SJCRH30 (cell line): ENCODE data around the gene RAB32. TPM values are rescaled to one million over a fixed set of nuclear protein-coding genes. Genes with fewer than 3 reads are reported as not detected.

ENCODE experiments used
- DNase-seq, 2 experiments: peaks; one replicate each; pipeline ENCODE4 v3.0.0-alpha.2; 2015 to 2020
- H3K27ac ChIP-seq: fragments of 250-450 bp; sonication (Bioruptor Pico); 2 replicates; pipeline ENCODE4 v1.5.1; 2020; ENCODE audit warnings: mild to moderate bottlenecking, moderate library complexity
- H3K27me3 ChIP-seq: fragments of 250-450 bp; sonication (Bioruptor Pico); 2 replicates; pipeline ENCODE4 v1.5.1; 2020; ENCODE audit warnings: mild to moderate bottlenecking, moderate library complexity
- H3K36me3 ChIP-seq: fragments of 250-450 bp; sonication (Bioruptor Pico); 2 replicates; pipeline ENCODE4 v1.5.1; 2020; ENCODE audit warnings: mild to moderate bottlenecking, moderate library complexity
- H3K4me1 ChIP-seq: fragments of 250-450 bp; sonication (Bioruptor Pico); 2 replicates; pipeline ENCODE4 v1.5.1; 2020; ENCODE audit warnings: mild to moderate bottlenecking, moderate library complexity
- H3K4me3 ChIP-seq: fragments of 250-450 bp; sonication (Bioruptor Pico); 2 replicates; pipeline ENCODE4 v1.5.1; 2020; ENCODE audit warnings: mild to moderate bottlenecking, moderate library complexity
- H3K9me3 ChIP-seq: fragments of 250-450 bp; sonication (Bioruptor Pico); replicated peaks from 2 replicates; pipeline ENCODE4 v1.5.1; 2020; ENCODE audit warnings: mild to moderate bottlenecking, moderate library complexity
- total RNA-seq: library from RNA; depleted of rRNA; stranded (reverse); fragments of >200 nt; shearing (Covaris generic); gene quantifications from 2 replicates; pipeline ENCODE4 v1.2.3, GENCODE V29; 2014; rRNA removed

RAB32 gene
- 12.2 and 12.4 TPM in 2 replicates for total RNA-seq

DNA sequence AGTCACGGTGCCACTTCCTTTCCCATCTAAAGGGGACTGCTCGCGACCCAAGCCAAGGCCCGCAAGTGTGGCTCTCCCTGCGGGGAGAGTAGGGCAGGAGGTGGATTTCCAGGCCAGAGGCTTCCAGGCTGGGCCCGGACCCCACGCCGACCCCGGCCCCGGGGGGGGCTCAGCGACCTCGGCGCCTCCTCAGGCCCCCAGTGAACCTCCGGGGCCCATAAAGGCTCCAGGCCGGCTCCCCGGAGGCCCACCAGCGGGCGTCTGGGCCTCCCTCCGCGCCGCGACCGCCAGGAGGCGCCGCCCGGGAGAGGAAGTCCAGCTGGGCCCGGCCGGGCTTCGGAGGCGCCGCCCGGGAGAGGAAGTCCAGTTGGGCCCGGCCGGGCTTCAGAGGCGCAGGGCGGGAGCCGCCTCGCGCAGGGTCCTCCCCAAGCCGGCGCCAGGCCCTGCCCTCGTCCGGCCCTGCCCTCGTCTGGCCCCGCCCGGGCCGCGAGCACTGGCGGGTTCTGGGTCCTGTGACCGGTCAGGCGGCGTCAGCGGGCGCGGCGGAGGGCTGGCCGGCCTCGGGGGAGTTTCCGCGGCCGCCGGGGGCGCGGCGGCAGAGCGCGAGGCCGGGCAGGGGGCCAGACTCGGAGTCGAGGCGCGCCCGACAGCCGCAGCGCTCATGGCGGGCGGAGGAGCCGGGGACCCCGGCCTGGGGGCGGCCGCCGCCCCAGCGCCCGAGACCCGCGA lies at the start of gene RAB32:
Gene RAB32 (plus strand): TSS at position 623 of the 729 bp plus-strand sequence. CDS start 39 bp downstream, at position 662.
- no peaks in the 10 kb centered on the region for H3K9me3 ChIP-seq

DNA sequence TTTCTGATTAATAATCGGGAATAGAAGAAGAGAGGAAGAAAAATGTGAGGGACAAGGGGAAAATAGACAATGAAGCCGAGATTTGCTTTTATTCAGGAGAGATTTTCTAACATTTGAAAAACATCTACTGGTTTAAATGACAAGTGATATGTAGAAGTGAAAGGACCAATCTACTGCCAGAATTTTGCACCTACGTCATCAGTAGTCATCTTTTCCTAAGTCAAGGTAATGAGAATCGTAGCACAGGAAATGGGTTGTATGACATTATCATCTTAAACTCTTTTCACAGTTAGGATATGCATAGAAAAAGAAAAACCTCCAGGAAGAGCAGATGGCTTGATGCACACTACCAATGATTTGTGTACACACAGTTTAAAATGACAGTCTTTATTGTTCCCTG lies 45.3 kb upstream of the RAB32 start:
- Histone ChIP-seq H3K27ac (no peak overlapping the region), H3K9me3 (no peaks in the 10 kb centered on the region), H3K4me3 (no peak overlapping the region), H3K4me1 (no peaks in the 10 kb centered on the region), H3K27me3 (no peaks in the 10 kb centered on the region), H3K36me3 (no peaks in the 10 kb centered on the region)
- no peak for DNase-seq

More for the DNA sequence above, at the start of gene RAB32:
- Histone ChIP-seq H3K4me1 (peaks cover 15% of the 10 kb centered on the region), H3K36me3 (no peaks in the 10 kb centered on the region), H3K27ac (peak within 1 kb of the TSS; percentile 68), H3K4me3 (peak within 1 kb of the TSS; percentile 67), H3K27me3 (no peaks in the 10 kb centered on the region)
- peak; percentile 73 for DNase-seq

DNA sequence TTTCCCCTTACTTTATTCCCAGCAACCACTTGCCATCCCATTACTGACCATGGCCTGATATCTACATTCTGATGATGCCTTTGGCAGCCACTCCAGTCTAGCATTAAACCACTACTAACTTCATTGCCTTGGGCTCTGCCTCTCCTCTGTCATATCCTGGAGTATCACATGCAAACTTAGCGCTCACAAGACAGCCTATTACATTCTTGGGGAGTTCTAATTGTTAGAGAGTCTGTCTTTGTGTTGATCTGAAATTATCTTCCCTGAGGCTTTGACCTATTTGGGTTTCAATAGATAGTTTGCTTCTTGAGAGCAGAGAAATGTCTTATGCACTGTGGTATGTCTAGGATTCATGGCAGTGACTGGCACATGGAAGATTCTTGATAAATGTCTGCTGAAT lies 40.5 kb upstream of the RAB32 start:
- no peak overlapping the region for H3K27ac ChIP-seq
- DNase-seq = no peak
- no peak overlapping the region for H3K4me3 ChIP-seq
- 0 out of 2 replicates have a peak, but pooled peaks cover 7% of the 10 kb centered on the region for H3K27me3 ChIP-seq
- no peaks in the 10 kb centered on the region for H3K36me3 ChIP-seq
- no peaks in the 10 kb centered on the region for H3K9me3 ChIP-seq
- no peaks in the 10 kb centered on the region for H3K4me1 ChIP-seq

DNA sequence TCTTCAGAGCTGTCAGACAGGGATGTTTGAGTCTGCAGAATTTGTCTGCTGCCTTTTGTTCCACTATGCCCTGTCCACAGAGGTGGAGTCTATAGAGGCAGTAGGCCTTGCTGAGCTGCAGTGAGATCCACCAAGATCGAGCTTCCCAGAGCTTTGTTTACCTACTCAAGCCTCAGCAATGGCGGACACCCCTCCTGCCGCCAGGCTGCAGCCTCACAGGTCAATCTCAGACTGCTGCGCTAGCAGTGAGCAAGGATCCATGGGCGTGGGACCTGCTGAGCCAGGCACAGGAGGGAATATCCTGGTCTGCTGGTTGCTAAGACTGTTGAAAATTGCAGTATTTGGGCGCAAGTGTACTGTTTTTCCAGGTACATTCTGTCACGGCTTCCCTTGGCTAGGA lies 28.4 kb upstream of the RAB32 start:
- H3K36me3 ChIP-seq = no peaks in the 10 kb centered on the region
- no peaks in the 10 kb centered on the region for H3K27me3 ChIP-seq
- H3K9me3 ChIP-seq = no peaks in the 10 kb centered on the region
- H3K27ac ChIP-seq = no peak overlapping the region
- H3K4me3 ChIP-seq = no peak overlapping the region
- 0 out of 2 replicates have a peak, but pooled peaks cover 10% of the 10 kb centered on the region for H3K4me1 ChIP-seq
- DNase-seq = no peak

DNA sequence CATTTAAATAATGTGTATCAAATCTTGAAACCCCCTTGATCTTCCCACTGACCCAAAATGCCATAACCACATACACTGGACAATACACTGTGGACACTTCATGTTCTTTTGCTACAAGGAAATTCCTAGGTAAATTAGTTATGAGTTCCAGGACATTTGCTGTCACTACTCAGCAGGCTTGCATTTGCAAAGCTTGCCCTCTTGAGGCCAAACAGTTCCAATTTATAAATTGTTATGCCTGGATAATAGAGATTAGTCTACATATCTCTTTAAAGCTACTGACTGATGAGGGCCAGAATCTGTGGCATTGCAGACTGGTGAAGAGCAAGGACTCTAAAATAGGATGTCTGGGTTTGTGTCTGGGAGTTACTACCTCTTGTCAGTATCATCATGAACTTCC lies 17.4 kb upstream of the RAB32 start:
- Histone ChIP-seq H3K27ac (no peak overlapping the region), H3K36me3 (no peaks in the 10 kb centered on the region), H3K4me3 (no peak overlapping the region), H3K9me3 (no peaks in the 10 kb centered on the region), H3K4me1 (no peaks in the 10 kb centered on the region), H3K27me3 (no peaks in the 10 kb centered on the region)
- no peak for DNase-seq

DNA sequence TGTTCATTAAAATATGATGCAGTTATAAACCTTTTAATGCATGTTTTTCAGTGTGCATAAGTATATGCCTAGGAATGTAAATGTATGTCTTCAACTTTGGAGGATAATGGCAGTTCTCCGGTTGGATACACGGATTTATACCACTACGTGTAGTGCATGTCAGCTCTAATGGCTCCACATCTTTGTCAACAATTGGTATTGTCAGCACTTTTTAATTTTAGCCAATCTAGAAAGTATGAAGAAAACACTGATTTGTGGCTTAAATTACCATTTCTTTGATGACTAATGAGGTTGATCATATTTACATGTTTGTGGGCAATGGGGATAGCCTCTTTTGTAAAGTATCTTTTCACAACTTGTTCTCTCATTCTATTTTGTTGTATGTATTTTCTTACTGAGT lies 10.9 kb upstream of the RAB32 start:
- no peak overlapping the region for H3K4me3 ChIP-seq
- H3K27me3 ChIP-seq = no peaks in the 10 kb centered on the region
- no peak overlapping the region for H3K27ac ChIP-seq
- H3K4me1 ChIP-seq = no peaks in the 10 kb centered on the region
- H3K36me3 ChIP-seq = no peaks in the 10 kb centered on the region
- DNase-seq = no peak
- H3K9me3 ChIP-seq = no peaks in the 10 kb centered on the region; the same call in 1 of the 2 replicates

DNA sequence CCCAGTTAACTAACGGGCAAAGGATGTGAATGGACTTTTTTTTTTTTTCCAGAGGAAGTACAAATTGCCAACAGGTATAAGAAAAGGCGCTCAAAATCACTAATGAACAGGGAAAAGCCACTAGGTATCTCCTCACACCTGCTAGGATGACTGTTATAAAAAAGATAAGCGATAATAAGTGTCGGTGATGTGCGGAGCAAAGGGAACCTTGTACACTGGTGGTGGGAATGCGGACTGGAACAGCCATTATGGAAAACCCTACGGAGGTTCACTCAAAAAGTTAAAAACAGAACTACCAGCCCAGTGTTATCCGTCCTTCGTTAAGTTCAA lies 787 bp upstream of the RAB32 start:
- Histone ChIP-seq H3K27ac (peak overlapping the region; percentile 55), H3K9me3 (no peaks in the 10 kb centered on the region), H3K4me3 (peak overlapping the region; percentile 67), H3K36me3 (no peaks in the 10 kb centered on the region), H3K27me3 (no peaks in the 10 kb centered on the region), H3K4me1 (peaks cover 15% of the 10 kb centered on the region)
- no peak for DNase-seq

DNA sequence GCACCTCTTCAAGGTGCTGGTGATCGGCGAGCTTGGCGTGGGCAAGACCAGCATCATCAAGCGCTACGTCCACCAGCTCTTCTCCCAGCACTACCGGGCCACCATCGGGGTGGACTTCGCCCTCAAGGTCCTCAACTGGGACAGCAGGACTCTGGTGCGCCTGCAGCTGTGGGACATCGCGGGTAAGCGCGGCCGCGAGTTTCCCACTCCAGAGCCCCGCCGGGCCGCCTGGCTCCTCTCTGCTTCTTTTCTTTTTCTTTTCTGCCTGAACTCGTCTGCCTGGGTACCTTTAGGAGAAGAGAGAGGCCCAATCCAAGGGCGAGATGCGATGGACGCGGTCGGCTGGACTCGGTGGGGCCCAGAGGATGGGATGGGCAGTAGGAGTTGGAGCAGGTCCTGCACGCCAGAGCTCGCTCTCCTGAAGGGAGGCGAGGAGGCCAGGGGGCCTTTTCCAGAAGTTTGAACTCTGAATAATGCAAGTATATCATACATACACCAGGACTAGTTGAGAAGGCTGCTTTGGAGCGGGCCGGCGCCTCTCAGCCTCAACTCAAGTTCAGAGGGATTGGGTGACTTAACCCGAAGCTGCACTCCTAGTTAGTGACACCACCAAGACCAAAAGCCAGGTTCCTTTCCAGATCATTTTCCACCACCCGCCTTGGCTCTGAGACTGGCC lies 445 bp downstream of the RAB32 start:
- Histone ChIP-seq H3K4me3 (peak overlapping the region; percentile 67), H3K4me1 (peaks cover 15% of the 10 kb centered on the region), H3K9me3 (no peaks in the 10 kb centered on the region), H3K27me3 (no peaks in the 10 kb centered on the region), H3K27ac (peak overlapping the region; percentile 68), H3K36me3 (no peaks in the 10 kb centered on the region)
- DNase-seq = peak; percentile 32 to 52

DNA sequence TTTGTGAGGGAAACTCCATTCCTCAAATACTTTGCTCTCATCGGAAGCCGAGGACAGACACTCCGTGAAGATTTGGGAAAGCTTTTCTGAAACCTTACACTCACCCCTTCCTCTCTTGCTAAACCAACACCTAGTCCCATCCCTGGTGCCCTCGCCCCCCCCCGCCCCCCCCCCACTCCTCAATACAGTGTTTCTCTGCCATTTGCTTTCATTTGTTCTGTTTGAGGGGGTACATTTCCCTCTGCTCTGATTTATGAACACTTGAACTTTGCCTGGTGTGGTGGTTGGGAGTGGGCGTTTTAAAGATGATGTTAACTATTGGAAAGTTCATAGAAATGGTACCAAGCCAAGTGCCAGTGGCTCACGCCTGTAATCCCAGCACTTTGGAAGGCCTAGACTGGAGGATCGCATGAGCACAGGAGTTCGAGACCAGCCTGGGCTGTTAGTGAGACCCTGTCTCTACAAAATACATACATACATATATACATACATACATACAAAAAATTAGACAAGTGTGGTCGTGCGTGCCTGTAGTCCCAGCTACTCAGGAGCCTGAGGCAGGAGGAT lies 1.1 kb downstream of the RAB32 start:
- Histone ChIP-seq H3K27ac (peak overlapping the region; percentile 68), H3K4me3 (peak overlapping the region; percentile 67), H3K36me3 (peaks cover 1% of the 10 kb centered on the region; the same call in 1 of the 2 replicates), H3K27me3 (no peaks in the 10 kb centered on the region), H3K9me3 (no peaks in the 10 kb centered on the region), H3K4me1 (peaks cover 15% of the 10 kb centered on the region)
- DNase-seq = no peak

DNA sequence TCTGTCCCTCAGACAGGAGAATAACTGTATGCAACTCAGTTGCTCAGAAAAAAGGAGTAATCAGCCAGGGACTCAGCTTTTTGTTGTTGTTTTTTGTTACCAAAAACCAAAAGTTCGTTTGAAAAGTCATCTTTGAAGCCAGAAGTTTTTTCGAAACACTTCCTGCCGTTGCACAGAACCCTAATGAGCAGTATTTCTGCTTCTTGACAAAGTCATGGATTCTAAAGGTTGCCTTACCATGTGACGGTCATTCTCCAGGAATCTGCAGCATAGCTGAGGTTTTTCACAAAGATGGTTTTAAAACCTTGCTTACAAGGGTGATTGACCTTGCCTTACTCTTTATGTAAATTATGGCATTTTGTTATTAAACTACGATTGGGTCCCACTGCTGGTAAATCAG lies 1.9 kb downstream of the RAB32 start:
- H3K27me3 ChIP-seq = no peaks in the 10 kb centered on the region
- H3K4me3 ChIP-seq = peak overlapping the region; percentile 67
- peaks cover 15% of the 10 kb centered on the region for H3K4me1 ChIP-seq
- H3K9me3 ChIP-seq = no peaks in the 10 kb centered on the region
- peaks cover 6% of the 10 kb centered on the region; the same call in 1 of the 2 replicates for H3K36me3 ChIP-seq
- DNase-seq = no peak
- peak overlapping the region; percentile 53 for H3K27ac ChIP-seq

DNA sequence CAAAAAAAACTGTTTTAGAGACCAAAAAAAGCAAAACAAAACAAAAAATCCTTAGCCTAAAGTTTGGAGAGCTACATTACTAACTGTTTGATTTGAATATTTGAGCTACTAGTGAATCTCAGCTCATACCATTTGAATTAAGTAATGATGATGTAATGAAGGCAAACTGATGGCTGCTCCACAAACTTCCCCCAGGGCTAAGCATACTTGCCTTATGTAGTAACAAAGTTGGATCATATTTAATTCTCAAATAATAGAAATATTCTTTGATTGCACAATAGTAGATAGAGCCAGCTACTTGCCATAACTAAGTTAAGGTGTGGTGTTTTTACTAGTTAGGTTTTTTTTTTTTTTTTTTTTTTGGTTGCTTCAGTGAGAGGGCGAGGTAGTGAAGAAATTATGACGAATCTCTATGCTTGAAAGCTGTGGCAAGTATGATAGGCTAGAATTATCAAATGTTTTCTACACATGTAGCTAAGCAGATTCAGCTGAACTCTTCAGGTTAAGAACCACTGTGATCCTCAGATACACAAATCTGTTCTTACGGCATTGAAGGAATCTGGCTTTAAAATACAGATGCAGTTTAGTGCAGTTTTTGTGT lies 2.9 kb downstream of the RAB32 start:
- Histone ChIP-seq H3K4me3 (no peak overlapping the region), H3K36me3 (peaks cover 6% of the 10 kb centered on the region; the same call in 1 of the 2 replicates), H3K4me1 (peaks cover 15% of the 10 kb centered on the region), H3K9me3 (no peaks in the 10 kb centered on the region), H3K27me3 (no peaks in the 10 kb centered on the region), H3K27ac (peak overlapping the region; percentile 53)
- peak in 1 of 2 experiments; percentile 31 for DNase-seq

DNA sequence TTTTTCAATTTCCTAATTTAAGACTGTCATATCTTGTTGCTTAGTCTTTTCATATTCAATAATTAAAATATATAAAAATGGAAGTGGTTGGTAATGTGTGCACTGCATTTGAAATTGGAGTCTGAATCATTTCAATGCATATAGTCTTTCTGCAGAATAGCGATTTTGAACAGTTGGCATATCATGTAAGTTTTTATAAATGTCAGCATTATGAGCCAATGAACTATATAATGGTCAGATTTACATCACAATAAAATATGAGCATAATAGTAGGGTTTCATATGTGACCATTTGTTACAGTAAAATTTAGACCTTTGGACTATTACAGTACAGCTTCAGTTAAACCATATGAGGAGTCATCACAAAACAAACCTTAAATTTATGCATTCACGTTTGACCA lies 4.3 kb downstream of the RAB32 start:
- Histone ChIP-seq H3K4me3 (no peak overlapping the region), H3K4me1 (peaks cover 15% of the 10 kb centered on the region), H3K27ac (no peak overlapping the region), H3K36me3 (peaks cover 6% of the 10 kb centered on the region; the same call in 1 of the 2 replicates), H3K9me3 (no peaks in the 10 kb centered on the region), H3K27me3 (no peaks in the 10 kb centered on the region)
- DNase-seq = no peak

DNA sequence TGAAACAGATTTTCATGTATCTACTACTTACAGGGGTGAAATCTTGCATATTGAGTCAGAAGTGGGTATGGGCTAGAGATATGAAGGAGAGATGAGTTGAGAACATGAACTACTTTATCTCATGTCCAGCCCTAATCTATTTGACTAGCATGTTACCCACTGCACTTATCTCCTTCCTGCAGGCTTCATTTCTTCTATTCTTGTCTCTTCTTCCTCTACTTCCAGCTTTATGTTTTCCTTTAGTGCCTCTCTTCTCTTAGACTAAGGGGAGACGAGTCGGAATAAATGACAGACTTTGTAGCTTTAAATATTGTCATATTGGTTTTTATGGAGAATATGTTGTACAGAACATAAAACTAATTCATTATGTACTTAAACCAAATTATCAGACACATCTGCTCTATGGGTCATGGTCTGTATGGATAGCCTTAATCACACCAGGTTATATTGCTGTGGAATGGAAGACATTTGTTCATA lies 5.3 kb downstream of the RAB32 start:
- H3K27me3 ChIP-seq = no peaks in the 10 kb centered on the region
- H3K27ac ChIP-seq = no peak overlapping the region
- DNase-seq = no peak
- H3K36me3 ChIP-seq = peaks cover 6% of the 10 kb centered on the region; the same call in 1 of the 2 replicates
- no peaks in the 10 kb centered on the region for H3K9me3 ChIP-seq
- no peak overlapping the region for H3K4me3 ChIP-seq
- H3K4me1 ChIP-seq = peaks cover 15% of the 10 kb centered on the region

DNA sequence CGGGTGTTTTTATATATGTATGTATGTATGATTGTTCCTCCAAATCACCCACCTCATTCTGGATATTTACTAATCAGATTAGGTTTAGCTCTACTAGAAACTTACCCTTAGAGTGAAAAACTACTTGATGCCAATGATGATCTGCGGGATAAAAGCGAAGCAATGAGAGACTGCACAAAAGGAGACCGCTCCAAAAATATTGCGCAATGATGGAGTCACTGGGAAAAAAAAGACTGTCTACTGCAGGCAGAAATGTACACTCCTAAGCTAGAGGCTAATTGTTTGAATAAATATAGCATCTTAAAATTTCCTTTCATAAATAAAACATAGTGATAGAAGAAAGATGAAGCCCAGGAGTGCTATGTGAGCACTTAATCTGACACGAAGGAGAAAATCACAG lies 7.3 kb downstream of the RAB32 start:
- Histone ChIP-seq H3K27me3 (no peaks in the 10 kb centered on the region), H3K9me3 (0 out of 2 replicates have a peak, but pooled peaks cover 2% of the 10 kb centered on the region), H3K27ac (no peak overlapping the region), H3K36me3 (peaks cover 6% of the 10 kb centered on the region; the same call in 1 of the 2 replicates), H3K4me1 (peaks cover 9% of the 10 kb centered on the region), H3K4me3 (no peak overlapping the region)
- DNase-seq = no peak
